OCI-LY3 (cell line): ENCODE measurements around the gene CTDSPL.

Experiments used
- H2AFZ ChIP-seq: fragments of 200-600, 300-600 bp; shearing (Covaris generic); 2 replicates; pipeline ENCODE4 v1.6.0; 2014; ENCODE audit warnings: antibody characterized with exemption, low read depth, low read length
- H3K27ac ChIP-seq: fragments of 200-600, 300-600 bp; sonication (generic); 2 replicates; pipeline ENCODE4 v1.5.1; 2014; ENCODE audit warnings: mild to moderate bottlenecking, low read length, moderate library complexity, mixed read lengths
- H3K27me3 ChIP-seq: fragments of 200-600, 300-600 bp; sonication (generic); 2 replicates; pipeline ENCODE4 v1.6.1; 2014; ENCODE audit warnings: low read depth, low read length, mixed read lengths
- H3K36me3 ChIP-seq: fragments of 200-600, 300-600 bp; sonication (generic); replicated peaks from 2 replicates; pipeline ENCODE3; 2014; ENCODE audit warnings: low read depth, low read length, mixed read lengths
- H3K4me1 ChIP-seq: fragments of 300-600, 200-600 bp; sonication (generic); 2 replicates; pipeline ENCODE4 v1.6.1; 2014; ENCODE audit warnings: low read length, mixed read lengths
- H3K4me2 ChIP-seq: fragments of 200-600, 300-600 bp; sonication (generic); 2 replicates; pipeline ENCODE4 v1.6.1; 2014; ENCODE audit warnings: low read length, mixed read lengths
- H3K4me3 ChIP-seq: fragments of 300-600, 200-600 bp; sonication (generic); 2 replicates; pipeline ENCODE4 v1.5.1; 2014; ENCODE audit warnings: antibody characterized with exemption, mild to moderate bottlenecking, low read length, moderate library complexity
- H3K79me2 ChIP-seq: fragments of 300-600, 200-600 bp; shearing (Covaris generic); 2 replicates; pipeline ENCODE4 v1.6.1; 2014; ENCODE audit warnings: mild to moderate bottlenecking, low read length, mixed read lengths
- H3K9ac ChIP-seq: fragments of 300-600, 200-600 bp; shearing (Covaris generic); 2 replicates; pipeline ENCODE4 v1.6.0; 2014; ENCODE audit warnings: mild to moderate bottlenecking, low read length, moderate library complexity
- H3K9me3 ChIP-seq: fragments of 200-600, 300-600 bp; shearing (Covaris generic); 2 replicates; pipeline ENCODE4 v1.6.1; 2014; ENCODE audit warnings: low read length, mixed read lengths; ENCODE audit not compliant: insufficient read depth
- H4K20me1 ChIP-seq: fragments of 200-600, 300-600 bp; sonication (generic); 2 replicates; pipeline ENCODE4 v1.6.1; 2016; ENCODE audit warnings: low read length, mixed read lengths; ENCODE audit not compliant: insufficient read depth
- CTCF ChIP-seq: fragments of 200-600, 300-600 bp; sonication (generic); IDR thresholded peaks from 2 replicates; pipeline ENCODE4 v1.5.1; 2014; ENCODE audit warnings: antibody characterized with exemption, low read length, low read depth
- EZH2phosphoT487 ChIP-seq: fragments of 200-600 bp; shearing (Covaris generic); IDR thresholded peaks from 2 replicates; pipeline ENCODE4 v1.6.1; 2018; ENCODE audit warnings: antibody characterized with exemption, mixed run types, low read depth

Gene CTDSPL

GRCh38 chr3:37924453-37924852 is 62.8 kb downstream of the CTDSPL start:
- Histone ChIP-seq H3K4me3 (no peak overlapping the region), H3K36me3 (no peaks in the 10 kb centered on the region), H3K4me1 (no peaks in the 10 kb centered on the region), H3K27ac (no peak overlapping the region), H3K79me2 (no peaks in the 10 kb centered on the region), H4K20me1 (no peaks in the 10 kb centered on the region), H3K4me2 (no peak overlapping the region), H3K9me3 (no peaks in the 10 kb centered on the region), H2AFZ (no peak overlapping the region), H3K9ac (no peak overlapping the region), H3K27me3 (0 out of 2 replicates have a peak, but pooled peaks cover 4% of the 10 kb centered on the region)
- no peak for TF ChIP-seq EZH2phosphoT487
- TF ChIP-seq CTCF = no peak

GRCh38 chr3:37925157-37925556 is 63.5 kb downstream of the CTDSPL start:
- Histone ChIP-seq H4K20me1 (no peaks in the 10 kb centered on the region), H3K36me3 (no peaks in the 10 kb centered on the region), H3K4me3 (no peak overlapping the region), H3K27me3 (0 out of 2 replicates have a peak, but pooled peaks cover 4% of the 10 kb centered on the region), H3K27ac (no peak overlapping the region), H3K4me1 (no peaks in the 10 kb centered on the region), H3K9ac (no peak overlapping the region), H3K9me3 (no peaks in the 10 kb centered on the region), H3K79me2 (no peaks in the 10 kb centered on the region), H3K4me2 (no peak overlapping the region), H2AFZ (no peak overlapping the region)
- no peak for TF ChIP-seq CTCF
- TF ChIP-seq EZH2phosphoT487 = no peak

- Histone ChIP-seq H3K4me3 (no peak overlapping the region), H3K9ac (no peak overlapping the region), H3K79me2 (no peaks in the 10 kb centered on the region), H3K27ac (no peak overlapping the region), H2AFZ (no peak overlapping the region), H4K20me1 (no peaks in the 10 kb centered on the region), H3K4me2 (no peak overlapping the region), H3K4me1 (no peaks in the 10 kb centered on the region), H3K36me3 (no peaks in the 10 kb centered on the region), H3K27me3 (no peaks in the 10 kb centered on the region), H3K9me3 (no peaks in the 10 kb centered on the region)
- TF ChIP-seq EZH2phosphoT487 (no peak), CTCF (no peak)
These were observed 64.9 kb downstream of the CTDSPL start for GRCh38 chr3:37926611-37927010.

- Histone ChIP-seq H2AFZ (no peak overlapping the region), H3K27me3 (no peaks in the 10 kb centered on the region), H3K36me3 (no peaks in the 10 kb centered on the region), H3K4me1 (no peaks in the 10 kb centered on the region), H3K4me2 (no peak overlapping the region), H3K27ac (no peak overlapping the region), H4K20me1 (no peaks in the 10 kb centered on the region), H3K4me3 (no peak overlapping the region), H3K79me2 (no peaks in the 10 kb centered on the region), H3K9me3 (no peaks in the 10 kb centered on the region), H3K9ac (no peak overlapping the region)
- no peak for TF ChIP-seq CTCF
- TF ChIP-seq EZH2phosphoT487 = no peak
These were observed 68.8 kb downstream of the CTDSPL start for GRCh38 chr3:37930495-37930894.
